ENCODE results near the gene SHISAL2A. TPM values are rescaled to one million over a fixed set of nuclear protein-coding genes. Genes with fewer than 3 reads are reported as not detected.

The SHISAL2A gene
- total RNA-seq, 2 experiments from 2014 or later = 25.9 to 28.4 TPM

DNA sequence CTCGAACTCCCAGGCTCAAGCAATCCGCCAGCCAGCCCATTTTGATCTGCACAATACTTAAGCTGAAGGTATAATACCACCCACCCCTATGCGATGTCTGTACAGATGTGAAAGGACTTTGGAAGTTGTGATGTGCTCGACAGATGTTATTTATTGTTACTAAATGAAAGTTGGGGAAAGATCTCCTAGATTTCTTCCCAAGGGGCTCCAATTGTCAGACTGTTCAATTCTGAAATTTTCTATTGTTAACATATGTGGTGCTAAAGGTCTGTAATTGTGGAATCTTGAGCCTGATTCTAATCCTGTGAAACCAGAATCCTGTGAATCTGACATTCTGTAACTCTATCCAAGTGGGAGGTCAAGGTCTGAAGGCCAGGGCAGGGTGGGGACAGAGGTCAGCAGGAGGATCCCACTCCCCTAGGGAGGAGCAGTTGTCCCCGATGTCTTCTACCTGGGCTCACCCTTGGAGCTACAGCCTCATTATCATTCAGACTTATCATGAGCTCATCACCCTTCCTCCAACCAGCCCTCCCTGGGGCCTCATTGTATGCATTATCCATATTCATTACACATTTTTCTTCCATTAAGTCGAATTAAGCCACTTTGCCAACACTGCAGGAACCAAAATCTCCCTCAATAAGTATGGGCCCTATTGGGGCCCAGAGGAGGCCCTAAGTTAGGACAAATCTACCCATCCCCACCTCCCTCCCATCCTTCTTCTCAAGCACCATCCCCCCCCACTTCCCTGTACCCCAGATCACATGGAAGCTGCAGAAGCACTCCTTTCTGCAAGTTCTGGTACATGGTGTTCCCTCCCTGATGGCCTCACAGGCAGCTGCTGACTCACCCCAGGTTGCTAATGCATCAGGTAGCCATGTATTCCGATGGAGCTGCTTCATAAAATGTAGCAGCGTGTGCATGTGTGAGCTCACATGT lies 32.3 kb downstream of the SHISAL2A start:
- intact Hi-C loops (cut with DNase I, micrococcal nuclease) = loop anchor here in 1 of 2 experiments (5.0 to 10.0 kb wide), 2 partner anchors 60 to 173 kb away; partner anchors contain the start of gene GPX7
- POLR2A ChIA-PET = interaction anchor here (1.4 to 1.8 kb wide), 2 partner anchors 112 to 261 kb away, joined by 4 to 6 read pairs; partner anchors contain the start of genes ORC1, PRPF38A and TUT4
- no peak for ATAC-seq (ENCODE audit: poor library complexity)
- Mint-ChIP-seq H3K27ac (peak overlapping the region; percentile 6), H3K4me1 (ENCODE audit: low read depth) (peaks cover 4% of the 10 kb centered on the region), H3K9me3 (no peaks in the 10 kb centered on the region), H3K4me3 (no peak overlapping the region), H3K27me3 (no peaks in the 10 kb centered on the region), H3K36me3 (ENCODE audit: low read depth) (peaks cover 61% of the 10 kb centered on the region)
- no peak overlapping the region for H3K4me3 ChIP-seq (ENCODE audit: low read length)
- TF ChIP-seq, protein P1, sequence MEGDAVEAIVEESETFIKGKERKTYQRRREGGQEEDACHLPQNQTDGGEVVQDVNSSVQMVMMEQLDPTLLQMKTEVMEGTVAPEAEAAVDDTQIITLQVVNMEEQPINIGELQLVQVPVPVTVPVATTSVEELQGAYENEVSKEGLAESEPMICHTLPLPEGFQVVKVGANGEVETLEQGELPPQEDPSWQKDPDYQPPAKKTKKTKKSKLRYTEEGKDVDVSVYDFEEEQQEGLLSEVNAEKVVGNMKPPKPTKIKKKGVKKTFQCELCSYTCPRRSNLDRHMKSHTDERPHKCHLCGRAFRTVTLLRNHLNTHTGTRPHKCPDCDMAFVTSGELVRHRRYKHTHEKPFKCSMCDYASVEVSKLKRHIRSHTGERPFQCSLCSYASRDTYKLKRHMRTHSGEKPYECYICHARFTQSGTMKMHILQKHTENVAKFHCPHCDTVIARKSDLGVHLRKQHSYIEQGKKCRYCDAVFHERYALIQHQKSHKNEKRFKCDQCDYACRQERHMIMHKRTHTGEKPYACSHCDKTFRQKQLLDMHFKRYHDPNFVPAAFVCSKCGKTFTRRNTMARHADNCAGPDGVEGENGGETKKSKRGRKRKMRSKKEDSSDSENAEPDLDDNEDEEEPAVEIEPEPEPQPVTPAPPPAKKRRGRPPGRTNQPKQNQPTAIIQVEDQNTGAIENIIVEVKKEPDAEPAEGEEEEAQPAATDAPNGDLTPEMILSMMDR (IDR thresholded peaks at IDR 0.05) = no peak
- H3K4me1 ChIP-seq (ENCODE audit: insufficient read depth, low read length) = no peaks in the 10 kb centered on the region
- H3K9me3 ChIP-seq (ENCODE audit: control insufficient read depth in 1 of 2, insufficient read depth in 1 of 2, low read length in 2 of 2) = no peaks in the 10 kb centered on the region
- DNase-seq = no peak
- CTCF ChIA-PET = no interaction called here
- peaks cover 30% of the 10 kb centered on the region for H3K36me3 ChIP-seq (ENCODE audit: insufficient read depth, low read length)
- no peak overlapping the region for H3K27ac ChIP-seq (ENCODE audit: low read depth in 1 of 2, low read length in 2 of 2)
- no peaks in the 10 kb centered on the region for H3K27me3 ChIP-seq (ENCODE audit: control insufficient read depth in 1 of 2, insufficient read depth in 2 of 2, low read length in 2 of 2)

GRCh38 chr1:52667290-52667689 lies 34.3 kb downstream of the SHISAL2A start:
- H3K4me1 ChIP-seq (ENCODE audit: insufficient read depth, low read length) = no peaks in the 10 kb centered on the region
- no peak overlapping the region for H3K4me3 ChIP-seq (ENCODE audit: low read length)
- H3K27me3 ChIP-seq (ENCODE audit: control insufficient read depth in 1 of 2, insufficient read depth in 2 of 2, low read length in 2 of 2) = no peaks in the 10 kb centered on the region
- H3K4me1 Mint-ChIP-seq (ENCODE audit: low read depth) = no peaks in the 10 kb centered on the region
- no peaks in the 10 kb centered on the region for H3K9me3 Mint-ChIP-seq
- H3K9me3 ChIP-seq (ENCODE audit: control insufficient read depth in 1 of 2, insufficient read depth in 1 of 2, low read length in 2 of 2) = no peaks in the 10 kb centered on the region
- DNase-seq (no peak), ATAC-seq (ENCODE audit: poor library complexity) (no peak)
- TF ChIP-seq, protein P1 (IDR thresholded peaks at IDR 0.05) = no peak
- H3K27ac ChIP-seq (ENCODE audit: low read depth in 1 of 2, low read length in 2 of 2) = no peak overlapping the region
- intact Hi-C loops (cut with DNase I, micrococcal nuclease) = loop anchor here in 1 of 2 experiments (5.0 to 10.0 kb wide), 2 partner anchors 62 to 175 kb away; partner anchors contain the start of gene GPX7
- H3K36me3 ChIP-seq (ENCODE audit: insufficient read depth, low read length) = peaks cover 35% of the 10 kb centered on the region
- no peaks in the 10 kb centered on the region for H3K27me3 Mint-ChIP-seq
- no peak overlapping the region for H3K27ac Mint-ChIP-seq
- H3K4me3 Mint-ChIP-seq = no peak overlapping the region
- ChIA-PET CTCF (no interaction called here), POLR2A (interaction anchor here (1.0 kb wide), 1 partner anchor 263 kb away, joined by 3 read pairs; the partner anchor contains the start of gene ORC1)
- peaks cover 65% of the 10 kb centered on the region for H3K36me3 Mint-ChIP-seq (ENCODE audit: low read depth)

DNA sequence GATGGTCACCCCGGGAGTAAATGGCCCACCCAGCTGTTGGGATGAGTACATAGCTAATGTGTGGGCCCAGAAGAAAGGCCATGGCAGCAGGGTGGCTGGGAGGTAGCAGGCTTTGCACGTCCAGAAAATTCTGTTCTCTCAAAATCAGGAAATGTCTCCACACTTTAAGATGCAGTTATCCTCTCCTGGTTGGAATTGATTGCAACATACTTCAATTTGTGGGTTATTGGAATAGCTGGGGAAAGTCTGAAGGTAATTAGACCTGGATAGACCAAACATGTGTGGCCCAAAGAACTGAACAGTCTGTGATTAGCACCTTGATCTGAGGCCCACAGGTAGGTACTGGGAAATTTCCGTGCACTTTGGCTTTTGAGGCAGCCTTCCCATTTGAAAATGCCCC lies 35.0 kb downstream of the SHISAL2A start:
- H3K27ac ChIP-seq (ENCODE audit: low read depth in 1 of 2, low read length in 2 of 2) = no peak overlapping the region
- Mint-ChIP-seq H3K4me3 (no peak overlapping the region), H3K27me3 (no peaks in the 10 kb centered on the region), H3K36me3 (ENCODE audit: low read depth) (peaks cover 65% of the 10 kb centered on the region), H3K27ac (no peak overlapping the region), H3K4me1 (ENCODE audit: low read depth) (no peaks in the 10 kb centered on the region), H3K9me3 (no peaks in the 10 kb centered on the region)
- no peaks in the 10 kb centered on the region for H3K4me1 ChIP-seq (ENCODE audit: insufficient read depth, low read length)
- H3K4me3 ChIP-seq (ENCODE audit: low read length) = no peak overlapping the region
- DNase-seq (no peak), ATAC-seq (ENCODE audit: poor library complexity) (no peak)
- no peaks in the 10 kb centered on the region for H3K27me3 ChIP-seq (ENCODE audit: control insufficient read depth in 1 of 2, insufficient read depth in 2 of 2, low read length in 2 of 2)
- TF ChIP-seq, protein P1 (IDR thresholded peaks at IDR 0.05) = no peak
- ChIA-PET POLR2A (interaction anchor here (1.0 kb wide), 1 partner anchor 264 kb away, joined by 3 read pairs; the partner anchor contains the start of gene ORC1), CTCF (no interaction called here)
- no peaks in the 10 kb centered on the region for H3K9me3 ChIP-seq (ENCODE audit: control insufficient read depth in 1 of 2, insufficient read depth in 1 of 2, low read length in 2 of 2)
- intact Hi-C loops (cut with DNase I, micrococcal nuclease) = loop anchor here in 1 of 2 experiments (5.0 to 10.0 kb wide), 2 partner anchors 63 to 176 kb away; partner anchors contain the start of gene GPX7
- peaks cover 40% of the 10 kb centered on the region for H3K36me3 ChIP-seq (ENCODE audit: insufficient read depth, low read length)
